Body of pancreas (tissue), 4 donors: ENCODE data around the gene XRRA1. TPM values are rescaled to one million over a fixed set of nuclear protein-coding genes. Genes with fewer than 3 reads are reported as not detected.

Experiments used
- ATAC-seq: fragments of 150-250 bp; one replicate; pipeline ENCODE4 v1.9.1; 2016
- DNase-seq, 4 donors: peaks; one replicate each; pipeline ENCODE4 v3.0.0-alpha.2; 2019
- H3K27ac ChIP-seq, 4 donors: fragments of 200-600 bp; sonication (generic); 1 replicate in 3 of 4; 2 replicates in 1 of 4; pipeline versions ENCODE4 v1.5.1 to v1.6.1; 2016 to 2019; ENCODE audit warnings: mild to moderate bottlenecking in 1 of 4, mixed read lengths in 1 of 4, moderate library complexity in 1 of 4
- H3K27me3 ChIP-seq, 2 donors: fragments of 200-600 bp; sonication (generic); one replicate each; pipeline ENCODE4 v1.6.0; 2016; ENCODE audit warnings: mild to moderate bottlenecking in 1 of 2
- H3K36me3 ChIP-seq, 2 donors: fragments of 200-600 bp; sonication (generic); replicated peaks in 1 of 2; 2 replicates each; pipeline ENCODE4 v1.5.1; 2016; ENCODE audit warnings: low read depth in 2 of 2; ENCODE audit not compliant: insufficient read depth in 1 of 2
- H3K4me1 ChIP-seq: fragments of 200-600 bp; sonication (generic); one replicate; pipeline ENCODE4 v1.6.0; 2016
- H3K4me3 ChIP-seq, 2 donors: fragments of 200-600 bp; sonication (generic); 1 replicate in 1 of 2; 2 replicates in 1 of 2; pipeline ENCODE4 v1.5.1; 2016 to 2019
- H3K9me3 ChIP-seq, 3 donors: fragments of 200-600 bp; sonication (generic); 1 replicate in 2 of 3; 2 replicates in 1 of 3; pipeline ENCODE4 v1.5.1; 2016
- POLR2A ChIP-seq, 3 donors: fragments of 450-650 bp; IDR thresholded peaks; one replicate each; pipeline ENCODE4 v1.6.1; 2016; ENCODE audit warnings: antibody characterized with exemption in 3 of 3, mild to moderate bottlenecking in 2 of 3
- WGBS, 2 donors: methylation state at CpG; one replicate each; pipeline ENCODE4 v1.1.5; 2017; 5-methylcytosine and 5-hydroxymethylcytosine counted together
- intact Hi-C: fragments of 100-400 bp; cut with DNase I; formaldehyde crosslinking; loops from one replicate; pipeline ENCODE4 v1.15.1; 2023
- total RNA-seq, 2 donors: library from RNA; depleted of rRNA; stranded (reverse); fragments of >200 nt; gene quantifications; one replicate each; pipeline ENCODE4 v1.1.0, GENCODE V29; 2016
- TF ChIP-seq, protein P1 (sequence below), 7 experiments: fragments of 450-650 bp in 4 of 7; fragments of 200-600 bp in 3 of 7; sonication (generic) in 3 of 7; IDR thresholded peaks; one replicate each; pipeline ENCODE4 v1.5.1; 2016 to 2019; ENCODE audit warnings: antibody characterized with exemption in 7 of 7

Gene XRRA1
- total RNA-seq, 2 donors from 2014 or later, result 15.6 to 35.3 TPM

- WGBS, 2 donors, result 64 to 74% methylated on average over 4 of the region's 4 CpGs
Measured at GRCh38 chr11:74909812-74910211, 39.1 kb downstream of the XRRA1 start.

GRCh38 chr11:74909385-74909784 lies 39.5 kb downstream of the XRRA1 start:
- H3K4me3 ChIP-seq, result no peak overlapping the region
- no peak for DNase-seq
- no peaks in the 10 kb centered on the region for H3K9me3 ChIP-seq
- no peak for ATAC-seq
- H3K4me1 ChIP-seq, result no peaks in the 10 kb centered on the region
- no peak overlapping the region for H3K27ac ChIP-seq
- WGBS, 2 donors, result 71 to 76% methylated on average over 4 of the region's 4 CpGs
- TF ChIP-seq POLR2A (IDR thresholded peaks at IDR 0.05), result no peak
- TF ChIP-seq, protein P1, sequence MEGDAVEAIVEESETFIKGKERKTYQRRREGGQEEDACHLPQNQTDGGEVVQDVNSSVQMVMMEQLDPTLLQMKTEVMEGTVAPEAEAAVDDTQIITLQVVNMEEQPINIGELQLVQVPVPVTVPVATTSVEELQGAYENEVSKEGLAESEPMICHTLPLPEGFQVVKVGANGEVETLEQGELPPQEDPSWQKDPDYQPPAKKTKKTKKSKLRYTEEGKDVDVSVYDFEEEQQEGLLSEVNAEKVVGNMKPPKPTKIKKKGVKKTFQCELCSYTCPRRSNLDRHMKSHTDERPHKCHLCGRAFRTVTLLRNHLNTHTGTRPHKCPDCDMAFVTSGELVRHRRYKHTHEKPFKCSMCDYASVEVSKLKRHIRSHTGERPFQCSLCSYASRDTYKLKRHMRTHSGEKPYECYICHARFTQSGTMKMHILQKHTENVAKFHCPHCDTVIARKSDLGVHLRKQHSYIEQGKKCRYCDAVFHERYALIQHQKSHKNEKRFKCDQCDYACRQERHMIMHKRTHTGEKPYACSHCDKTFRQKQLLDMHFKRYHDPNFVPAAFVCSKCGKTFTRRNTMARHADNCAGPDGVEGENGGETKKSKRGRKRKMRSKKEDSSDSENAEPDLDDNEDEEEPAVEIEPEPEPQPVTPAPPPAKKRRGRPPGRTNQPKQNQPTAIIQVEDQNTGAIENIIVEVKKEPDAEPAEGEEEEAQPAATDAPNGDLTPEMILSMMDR (IDR thresholded peaks at IDR 0.05), result no peak
- intact Hi-C loops, result no loop called here
- H3K36me3 ChIP-seq, result peaks cover 0 to 6% of the 10 kb centered on the region in 2 donors
- H3K27me3 ChIP-seq, result no peaks in the 10 kb centered on the region

More at GRCh38 chr11:74909812-74910211, 39.1 kb downstream of the XRRA1 start:
- Histone ChIP-seq H3K4me1 (no peaks in the 10 kb centered on the region), H3K4me3 (no peak overlapping the region), H3K36me3 (peaks cover 0 to 6% of the 10 kb centered on the region in 2 donors), H3K27ac (no peak overlapping the region), H3K27me3 (no peaks in the 10 kb centered on the region), H3K9me3 (no peaks in the 10 kb centered on the region)
- ATAC-seq (no peak), DNase-seq (no peak)
- intact Hi-C loops, result no loop called here
- no peak for TF ChIP-seq POLR2A (IDR thresholded peaks at IDR 0.05)
- TF ChIP-seq, protein P1 (IDR thresholded peaks at IDR 0.05), result no peak

- WGBS, 2 donors, result 72% methylated on average over 3 of the region's 3 CpGs
- Histone ChIP-seq H3K9me3 (peaks cover 0 to 4% (median 4%) of the 10 kb centered on the region in 3 donors), H3K36me3 (peaks cover 0 to 6% of the 10 kb centered on the region in 2 donors), H3K4me1 (no peaks in the 10 kb centered on the region), H3K4me3 (no peak overlapping the region), H3K27me3 (no peaks in the 10 kb centered on the region), H3K27ac (no peak overlapping the region)
- intact Hi-C loops, result no loop called here
- ATAC-seq (no peak), DNase-seq (no peak)
- no peak for TF ChIP-seq POLR2A (IDR thresholded peaks at IDR 0.05)
- TF ChIP-seq, protein P1 (IDR thresholded peaks at IDR 0.05), result no peak
Measured at GRCh38 chr11:74905326-74905725, 43.6 kb downstream of the XRRA1 start.

DNA sequence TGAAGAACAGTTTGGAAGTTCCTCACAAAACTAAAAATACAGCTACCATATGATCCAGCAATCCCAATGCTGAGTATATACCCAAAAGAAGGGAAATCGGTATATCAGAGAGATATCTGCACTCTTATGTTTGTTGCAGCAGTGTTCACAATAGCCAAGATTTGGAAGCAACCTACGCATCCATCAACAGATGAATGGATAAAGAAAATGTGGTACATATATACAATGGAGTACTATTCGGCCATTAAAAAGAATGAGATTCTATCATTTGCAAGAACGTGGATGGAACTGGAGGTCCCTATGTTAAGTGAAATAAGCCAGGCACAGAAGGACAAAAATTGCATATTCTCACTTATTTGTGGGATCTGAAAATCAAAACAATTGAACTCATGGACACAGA lies 46.5 kb downstream of the XRRA1 start:
- intact Hi-C loops, result no loop called here
- H3K4me3 ChIP-seq, result no peak overlapping the region
- H3K9me3 ChIP-seq, result peaks cover 0 to 4% (median 4%) of the 10 kb centered on the region in 3 donors
- H3K27ac ChIP-seq, result no peak overlapping the region
- ATAC-seq (no peak), DNase-seq (no peak)
- no peaks in the 10 kb centered on the region for H3K4me1 ChIP-seq
- H3K27me3 ChIP-seq, result no peaks in the 10 kb centered on the region
- WGBS, 2 donors, result 92 to 93% methylated on average over 4 of the region's 4 CpGs
- no peak for TF ChIP-seq POLR2A (IDR thresholded peaks at IDR 0.05)
- TF ChIP-seq, protein P1 (IDR thresholded peaks at IDR 0.05), result no peak
- H3K36me3 ChIP-seq, result peaks cover 0 to 3% of the 10 kb centered on the region in 2 donors

GRCh38 chr11:74896311-74896710 lies 52.6 kb downstream of the XRRA1 start:
- WGBS, 2 donors, result 92 to 98% methylated on average over 5 of the region's 5 CpGs
- ATAC-seq (no peak), DNase-seq (no peak)

More at GRCh38 chr11:74896311-74896710, 52.6 kb downstream of the XRRA1 start:
- H3K4me1 ChIP-seq, result no peaks in the 10 kb centered on the region
- intact Hi-C loops, result no loop called here
- no peak overlapping the region for H3K27ac ChIP-seq
- TF ChIP-seq, protein P1 (IDR thresholded peaks at IDR 0.05), result no peak
- no peak for TF ChIP-seq POLR2A (IDR thresholded peaks at IDR 0.05)
- H3K4me3 ChIP-seq, result no peak overlapping the region
- H3K9me3 ChIP-seq, result peaks cover 0 to under 1% (median under 1%) of the 10 kb centered on the region in 3 donors
- H3K36me3 ChIP-seq, result no peaks in the 10 kb centered on the region
- no peaks in the 10 kb centered on the region for H3K27me3 ChIP-seq
